Activated naive CD4-positive, alpha-beta T cell treated with anti-CD3 and anti-CD28 coated beads, Interleukin-2, amount 10 ng/mL, durations not matched to agents 7 days and 5 days (primary cell): Measurements from ENCODE around the gene HDAC3.

Source experiments
- CTCF ChIA-PET: fragments of 350-600 bp; sonication (Branson Sonifier 250); formaldehyde crosslinking; loops from one replicate; lab custom pipeline; 2021; ENCODE audit warnings: antibody characterized with exemption; lab: Charles Lee
- DNase-seq: peaks from one replicate; pipeline ENCODE4 v3.0.0-alpha.2; 2020
- H3K27ac Mint-ChIP-seq: one replicate; pipeline ENCODE4 v1.8.0; 2021; ENCODE audit warnings: mild to moderate bottlenecking, moderate library complexity, mixed read lengths
- H3K27me3 Mint-ChIP-seq: one replicate; pipeline ENCODE4 v1.8.0; 2021; ENCODE audit warnings: mild to moderate bottlenecking, mixed read lengths
- H3K36me3 Mint-ChIP-seq: one replicate; pipeline ENCODE4 v1.8.0; 2021; ENCODE audit warnings: mixed read lengths
- H3K4me1 Mint-ChIP-seq: one replicate; pipeline ENCODE4 v1.8.0; 2021; ENCODE audit warnings: mixed read lengths
- H3K4me3 Mint-ChIP-seq: one replicate; pipeline ENCODE4 v1.8.0; 2021; ENCODE audit warnings: mild to moderate bottlenecking, moderate library complexity, mixed read lengths
- H3K9me3 Mint-ChIP-seq: one replicate; pipeline ENCODE4 v1.8.0; 2021; ENCODE audit warnings: mixed read lengths

Gene HDAC3

GRCh38 chr5:141637123-141637766 is 596 bp upstream of the HDAC3 start:
- Mint-ChIP-seq H3K4me1 (peaks cover 46% of the 10 kb centered on the region), H3K9me3 (no peaks in the 10 kb centered on the region), H3K4me3 (peak overlapping the region; percentile 94), H3K27me3 (no peaks in the 10 kb centered on the region), H3K27ac (peak overlapping the region; percentile 88), H3K36me3 (peaks cover 39% of the 10 kb centered on the region)
- CTCF ChIA-PET: interaction anchor here (0.7 to 5.8 kb wide), 12 partner anchors 10 to 207 kb away, joined by 3 to 46 read pairs (median 5); partner anchors contain the start of genes DIAPH1 and PCDHGA12
- peak; percentile 72 for DNase-seq

GRCh38 chr5:141636106-141636412 is 590 bp downstream of the HDAC3 start:
- peak overlapping the region; percentile 94 for H3K4me3 Mint-ChIP-seq
- H3K36me3 Mint-ChIP-seq: peaks cover 32% of the 10 kb centered on the region
- DNase-seq: no peak
- H3K9me3 Mint-ChIP-seq: no peaks in the 10 kb centered on the region
- peak overlapping the region; percentile 80 for H3K27ac Mint-ChIP-seq
- peaks cover 38% of the 10 kb centered on the region for H3K4me1 Mint-ChIP-seq
- CTCF ChIA-PET: interaction anchor here (0.8 to 5.8 kb wide), 8 partner anchors 14 to 72 kb away, joined by 3 to 46 read pairs (median 5); partner anchors contain the start of gene DIAPH1
- no peaks in the 10 kb centered on the region for H3K27me3 Mint-ChIP-seq

GRCh38 chr5:141635646-141636045 is 1.0 kb downstream of the HDAC3 start:
- Mint-ChIP-seq H3K36me3 (peaks cover 29% of the 10 kb centered on the region), H3K27me3 (no peaks in the 10 kb centered on the region), H3K4me1 (peaks cover 36% of the 10 kb centered on the region), H3K4me3 (peak overlapping the region; percentile 94), H3K9me3 (no peaks in the 10 kb centered on the region), H3K27ac (peak overlapping the region; percentile 80)
- DNase-seq: no peak
- CTCF ChIA-PET: interaction anchor here (0.9 to 5.8 kb wide), 5 partner anchors 17 to 72 kb away, joined by 3 to 46 read pairs (median 5); partner anchors contain the start of gene DIAPH1

DNA sequence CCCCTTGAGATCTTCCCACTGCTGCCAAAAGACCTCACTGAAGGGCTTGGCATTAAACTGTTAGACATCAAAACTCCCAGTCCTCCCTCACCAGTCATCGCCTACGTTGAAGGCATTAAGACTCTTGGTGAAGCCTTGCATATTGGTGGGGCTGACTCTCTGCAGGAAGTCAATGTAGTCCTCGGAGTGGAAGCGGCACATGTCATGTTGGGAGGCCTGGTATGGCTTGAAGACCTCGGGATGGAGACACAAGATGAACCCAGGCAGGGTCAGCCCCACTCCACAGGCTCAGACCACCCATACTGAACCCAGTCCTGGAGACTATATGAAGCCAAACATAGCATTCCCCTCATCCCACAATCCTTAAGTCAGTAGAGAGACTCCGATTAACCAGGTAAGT is 1.9 kb downstream of the HDAC3 start:
- H3K9me3 Mint-ChIP-seq: no peaks in the 10 kb centered on the region
- H3K4me3 Mint-ChIP-seq: peak overlapping the region; percentile 94
- no peak overlapping the region for H3K27ac Mint-ChIP-seq
- DNase-seq: no peak
- CTCF ChIA-PET: interaction anchor here (1.0 to 5.8 kb wide), 6 partner anchors 8 to 77 kb away, joined by 5 to 46 read pairs (median 8); partner anchors contain the start of gene DIAPH1
- H3K27me3 Mint-ChIP-seq: no peaks in the 10 kb centered on the region
- peaks cover 29% of the 10 kb centered on the region for H3K36me3 Mint-ChIP-seq
- H3K4me1 Mint-ChIP-seq: peaks cover 36% of the 10 kb centered on the region

DNA sequence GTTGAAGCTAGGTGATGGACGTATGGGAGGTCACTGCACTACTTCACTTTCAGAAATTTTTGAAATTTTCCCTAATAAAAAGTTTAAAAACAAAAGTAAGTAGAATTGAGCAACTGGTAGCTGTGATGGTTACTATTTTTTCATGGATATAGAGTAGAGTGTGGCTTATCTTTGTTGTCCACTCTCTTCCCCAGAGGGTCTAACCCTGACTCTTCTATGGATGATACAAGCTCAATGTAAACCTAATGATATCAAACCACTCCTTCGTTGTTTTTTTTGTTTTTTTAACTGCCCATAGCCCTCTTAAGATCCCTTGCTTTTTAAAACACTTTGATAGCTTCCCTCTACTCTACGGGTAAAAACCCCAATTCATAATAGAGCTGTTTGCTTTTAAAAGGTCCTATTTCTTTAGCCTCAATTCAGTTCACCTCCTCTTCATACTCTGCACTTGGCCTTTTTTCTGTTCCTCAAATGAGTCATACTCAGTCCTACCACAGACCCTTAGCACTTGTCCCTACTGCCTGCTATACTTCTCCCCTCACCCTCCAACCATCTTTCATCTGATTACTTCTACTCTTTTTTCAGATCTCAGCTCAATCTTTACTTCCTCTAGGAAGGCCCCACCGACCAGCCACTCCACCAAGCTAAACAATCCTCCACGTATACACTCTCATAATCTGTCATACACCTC is 2.6 kb downstream of the HDAC3 start:
- CTCF ChIA-PET: interaction anchor here (0.7 to 5.8 kb wide), 8 partner anchors 9 to 1161 kb away, joined by 3 to 46 read pairs (median 6); no protein-coding TSS in a partner anchor

DNA sequence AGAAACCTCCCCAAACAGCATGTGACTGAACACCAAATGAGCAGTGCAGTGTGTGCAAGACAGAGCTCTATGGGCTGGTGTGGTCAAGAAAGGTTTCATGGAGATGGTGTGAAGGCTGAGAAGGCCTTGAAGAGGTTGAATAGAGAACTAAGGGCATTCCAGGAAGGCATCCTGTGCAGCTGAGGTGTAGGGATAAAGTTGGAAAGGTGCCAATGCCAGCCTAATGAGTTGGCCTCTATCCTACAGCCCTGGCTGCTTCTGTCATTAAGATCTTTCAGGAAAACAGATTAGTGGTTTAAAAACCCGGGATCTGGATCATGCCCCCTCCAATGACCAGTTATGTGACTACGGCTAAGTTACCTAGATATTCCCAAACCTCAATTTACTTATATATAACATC is 4.0 kb downstream of the HDAC3 start:
- DNase-seq: no peak
- H3K4me3 Mint-ChIP-seq: no peak overlapping the region
- H3K9me3 Mint-ChIP-seq: no peaks in the 10 kb centered on the region
- no peaks in the 10 kb centered on the region for H3K27me3 Mint-ChIP-seq
- peaks cover 45% of the 10 kb centered on the region for H3K36me3 Mint-ChIP-seq
- H3K27ac Mint-ChIP-seq: no peak overlapping the region
- CTCF ChIA-PET: interaction anchor here (1.1 to 2.2 kb wide), 6 partner anchors 10 to 75 kb away, joined by 4 to 11 read pairs (median 7); partner anchors contain the start of gene DIAPH1
- H3K4me1 Mint-ChIP-seq: peaks cover 24% of the 10 kb centered on the region

More for the DNA sequence above, 2.6 kb downstream of the HDAC3 start:
- H3K4me1 Mint-ChIP-seq: peaks cover 34% of the 10 kb centered on the region
- H3K36me3 Mint-ChIP-seq: peaks cover 34% of the 10 kb centered on the region
- no peak for DNase-seq
- no peaks in the 10 kb centered on the region for H3K9me3 Mint-ChIP-seq
- H3K27ac Mint-ChIP-seq: peak overlapping the region; percentile 15
- H3K27me3 Mint-ChIP-seq: no peaks in the 10 kb centered on the region
- H3K4me3 Mint-ChIP-seq: no peak overlapping the region

- H3K36me3 Mint-ChIP-seq: peaks cover 57% of the 10 kb centered on the region
- no peak overlapping the region for H3K27ac Mint-ChIP-seq
- H3K9me3 Mint-ChIP-seq: no peaks in the 10 kb centered on the region
- DNase-seq: no peak
- H3K27me3 Mint-ChIP-seq: no peaks in the 10 kb centered on the region
- H3K4me1 Mint-ChIP-seq: peaks cover 17% of the 10 kb centered on the region
- CTCF ChIA-PET: interaction anchor here (0.7 to 3.6 kb wide), 7 partner anchors 9 to 67 kb away, joined by 3 to 17 read pairs (median 6); partner anchors contain the start of gene DIAPH1
- H3K4me3 Mint-ChIP-seq: no peak overlapping the region
Measured at GRCh38 chr5:141630570-141631140, 6.0 kb downstream of the HDAC3 start.

- no peak for DNase-seq
- CTCF ChIA-PET: interaction anchor here (1.2 to 3.6 kb wide), 3 partner anchors 9 to 64 kb away, joined by 5 to 17 read pairs (median 11); partner anchors contain the start of gene DIAPH1
- Mint-ChIP-seq H3K36me3 (peaks cover 60% of the 10 kb centered on the region), H3K27me3 (no peaks in the 10 kb centered on the region), H3K4me1 (peaks cover 8% of the 10 kb centered on the region), H3K4me3 (no peak overlapping the region), H3K27ac (no peak overlapping the region), H3K9me3 (no peaks in the 10 kb centered on the region)
Measured at GRCh38 chr5:141628175-141628788, 8.4 kb downstream of the HDAC3 start.

DNA sequence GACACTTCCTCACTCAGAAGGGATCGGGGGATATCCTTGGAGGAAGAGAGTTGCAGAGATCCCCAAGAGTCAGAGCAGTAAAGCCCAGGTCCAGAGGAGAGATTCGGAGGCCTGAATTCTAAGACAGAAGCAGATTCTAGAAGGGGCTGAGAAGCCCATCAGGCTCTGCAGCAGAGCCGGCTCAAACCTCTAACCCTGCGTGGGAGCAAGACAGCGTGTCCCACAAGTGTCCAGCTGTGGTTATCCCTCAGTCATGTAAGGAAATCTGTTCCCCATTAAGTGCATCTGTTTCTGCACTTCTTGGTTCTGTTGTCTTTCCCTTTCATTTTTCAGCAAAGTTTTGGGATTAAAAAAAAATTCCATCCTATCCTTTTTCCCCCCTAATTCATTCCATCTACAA is 13.0 kb downstream of the HDAC3 start:
- CTCF ChIA-PET: interaction anchor here (1.0 to 3.8 kb wide), 4 partner anchors 10 to 60 kb away, joined by 4 to 62 read pairs (median 6); no protein-coding TSS in a partner anchor
- peaks cover 33% of the 10 kb centered on the region for H3K4me1 Mint-ChIP-seq
- no peak for DNase-seq
- H3K27me3 Mint-ChIP-seq: no peaks in the 10 kb centered on the region
- no peaks in the 10 kb centered on the region for H3K9me3 Mint-ChIP-seq
- peak overlapping the region; percentile 90 for H3K27ac Mint-ChIP-seq
- H3K4me3 Mint-ChIP-seq: no peak overlapping the region
- peaks cover 54% of the 10 kb centered on the region for H3K36me3 Mint-ChIP-seq

GRCh38 chr5:141623186-141623585 is 13.5 kb downstream of the HDAC3 start:
- Mint-ChIP-seq H3K27ac (peak overlapping the region; percentile 90), H3K36me3 (peaks cover 52% of the 10 kb centered on the region), H3K4me1 (peaks cover 33% of the 10 kb centered on the region), H3K9me3 (no peaks in the 10 kb centered on the region), H3K27me3 (no peaks in the 10 kb centered on the region), H3K4me3 (no peak overlapping the region)
- CTCF ChIA-PET: interaction anchor here (0.8 to 3.8 kb wide), 6 partner anchors 10 to 193 kb away, joined by 3 to 62 read pairs (median 4); partner anchors contain the start of gene PCDHGA12
- DNase-seq: peak; percentile 52

GRCh38 chr5:141618804-141619554 is 17.7 kb downstream of the HDAC3 start, which contains the start of gene DIAPH1:
DIAPH1 (minus strand) TSS chr5:141619000; CDS start chr5:141618914, 86 bp downstream.
- CTCF ChIA-PET: interaction anchor here (0.7 to 5.1 kb wide), 19 partner anchors 11 to 341 kb away, joined by 3 to 236 read pairs (median 9); partner anchors contain the start of genes HDAC3 and RELL2
- H3K4me1 Mint-ChIP-seq: peaks cover 60% of the 10 kb centered on the region
- peak; percentile 98 for DNase-seq
- H3K36me3 Mint-ChIP-seq: peaks cover 46% of the 10 kb centered on the region
- H3K27ac Mint-ChIP-seq: peak within 1 kb of the TSS; percentile 96
- peak within 1 kb of the TSS; percentile 99 for H3K4me3 Mint-ChIP-seq
- no peaks in the 10 kb centered on the region for H3K9me3 Mint-ChIP-seq
- no peaks in the 10 kb centered on the region for H3K27me3 Mint-ChIP-seq

DNA sequence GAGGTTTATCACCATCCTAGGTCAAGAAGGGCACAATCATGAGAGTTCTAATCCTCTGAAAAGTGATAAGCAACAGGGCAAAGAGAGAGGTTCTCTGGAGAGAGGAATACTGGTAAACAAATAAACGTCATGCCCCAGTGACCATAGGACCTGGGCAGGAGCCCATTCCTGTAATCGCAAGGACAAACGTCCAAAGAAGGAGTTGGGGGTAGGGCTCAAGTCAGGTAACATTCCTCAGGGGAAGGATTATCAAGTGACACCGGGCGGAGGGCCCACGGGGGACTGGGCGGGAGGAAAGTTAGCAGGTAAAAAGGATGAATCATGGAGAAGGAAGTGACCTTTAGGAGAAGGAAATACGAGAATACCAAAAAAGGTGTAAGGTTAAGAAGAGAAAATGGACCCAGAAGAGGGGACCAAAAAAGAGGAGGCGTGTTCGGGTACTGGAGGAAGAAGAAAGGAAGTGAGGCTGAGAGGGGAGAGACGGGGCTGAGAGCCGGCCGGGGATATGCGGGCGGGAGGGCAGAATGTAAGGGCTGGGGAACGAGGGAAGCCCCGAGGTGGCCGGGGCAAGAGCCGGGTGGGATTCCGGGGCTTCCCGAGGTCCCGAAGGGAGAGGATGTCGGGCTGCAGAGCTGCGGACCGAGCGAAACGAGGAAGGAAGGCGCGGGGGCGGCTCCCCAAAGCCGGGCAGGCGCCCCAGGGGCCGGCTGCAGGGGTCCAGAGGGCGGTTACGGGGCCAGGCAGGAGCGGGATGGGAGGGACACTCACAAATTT is 18.4 kb downstream of the HDAC3 start:
- peak overlapping the region; percentile 99 for H3K4me3 Mint-ChIP-seq
- CTCF ChIA-PET: interaction anchor here (0.7 to 5.1 kb wide), 16 partner anchors 11 to 54 kb away, joined by 3 to 236 read pairs (median 12); partner anchors contain the start of genes HDAC3 and RELL2
- H3K9me3 Mint-ChIP-seq: no peaks in the 10 kb centered on the region
- DNase-seq: peak; percentile 63
- peaks cover 59% of the 10 kb centered on the region for H3K4me1 Mint-ChIP-seq
- no peaks in the 10 kb centered on the region for H3K27me3 Mint-ChIP-seq
- H3K27ac Mint-ChIP-seq: peak overlapping the region; percentile 96
- peaks cover 41% of the 10 kb centered on the region for H3K36me3 Mint-ChIP-seq
